Stomach (tissue), 9 donors: ENCODE measurements around the gene ESPNL. TPM values are rescaled to one million over a fixed set of nuclear protein-coding genes. Genes with fewer than 3 reads are reported as not detected.

Experiments used
- DNase-seq, 2 donors: peaks; one replicate each; pipeline versions ENCODE4 v3.0.0 to v3.0.0-alpha.2; 2013 to 2019
- H3K27ac ChIP-seq, 5 donors: fragments of 200-600 bp in 4 of 5; sonication (generic) in 4 of 5; one replicate each; pipeline ENCODE4 v1.5.1; 2013 to 2019; ENCODE audit warnings: mild to moderate bottlenecking in 1 of 5, moderate library complexity in 1 of 5
- H3K27me3 ChIP-seq, 3 donors: fragments of 200-600 bp; sonication (generic); one replicate each; pipeline ENCODE4 v1.5.1; 2017 to 2019; ENCODE audit warnings: mixed run types in 1 of 3
- H3K36me3 ChIP-seq, 4 donors: fragments of 200-600 bp; sonication (generic); 1 replicate in 3 of 4; 2 replicates in 1 of 4; pipeline ENCODE4 v1.5.1; 2016 to 2019
- H3K4me1 ChIP-seq, 4 donors: fragments of 200-600 bp; sonication (generic); one replicate each; pipeline ENCODE4 v1.5.1; 2016 to 2019
- H3K4me3 ChIP-seq, 4 donors: fragments of 200-600 bp; sonication (generic) in 3 of 4; one replicate each; pipeline ENCODE4 v1.5.1; 2016 to 2019; ENCODE audit warnings: mild to moderate bottlenecking in 1 of 4
- H3K9me3 ChIP-seq, 4 donors: fragments of 200-600 bp; sonication (generic); one replicate each; pipeline ENCODE4 v1.5.1; 2016 to 2019
- EP300 ChIP-seq: sonication (generic); formaldehyde crosslinking; IDR thresholded peaks from one replicate; pipeline ENCODE4 v1.6.1; 2017; ENCODE audit warnings: antibody characterized with exemption
- POLR2A ChIP-seq, 4 donors: fragments of 450-650 bp; IDR thresholded peaks; one replicate each; pipeline ENCODE4 v1.6.1; 2016; ENCODE audit warnings: antibody characterized with exemption in 4 of 4, control low read depth in 2 of 4, mild to moderate bottlenecking in 1 of 4, moderate library complexity in 1 of 4
- POLR2AphosphoS5 ChIP-seq, 3 donors: sonication (generic); formaldehyde crosslinking; IDR thresholded peaks; one replicate each; pipeline ENCODE4 v1.6.1; 2016; ENCODE audit warnings: antibody characterized with exemption in 3 of 3
- WGBS, 5 donors: extraction: QIAGEN DNeasy Blood & Tissue Kit in 3 of 5; methylation state at CpG; one replicate each; pipeline versions ENCODE4 v1.1.5 to v1.1.7; 2013 to 2018; 5-methylcytosine and 5-hydroxymethylcytosine counted together
- intact Hi-C: fragments of 100-400 bp; cut with DNase I; formaldehyde crosslinking; loops from one replicate; pipeline ENCODE4 v1.15.1; 2023; ENCODE audit warnings: low total_unique reads
- polyA plus RNA-seq, 3 donors: library from polyadenylated mRNA; stranded (reverse); fragments of 200-250 nt; gene quantifications; one replicate each; pipeline ENCODE4 v1.2.3, GENCODE V29; 2013
- total RNA-seq, 5 donors: library from RNA; depleted of rRNA; stranded (reverse); fragments of >200 nt; gene quantifications; one replicate each; pipeline versions ENCODE4 v1.1.0 to v1.2.3, GENCODE V29; 2014 to 2016
- TF ChIP-seq, protein P1 (sequence below), 7 experiments: fragments of 450-650 bp in 4 of 7; fragments of 200-600 bp in 3 of 7; sonication (generic) in 3 of 7; IDR thresholded peaks; one replicate each; pipeline ENCODE4 v1.5.1; 2016 to 2019; ENCODE audit warnings: antibody characterized with exemption in 7 of 7, control low read depth in 2 of 7, mild to moderate bottlenecking in 1 of 7
- donor health status: healthy with polysubstance abuse.
- donor health status: Bipolar disorder and iron deficiency.
- donor health status: healthy.

The ESPNL gene
- total and polyA plus RNA-seq, 8 donors, result 0.05 to 1.3 (median 0.31) TPM; not detected in 3

- intact Hi-C loops, result no loop called here
- peaks cover 8 to 33% (median 22%) of the 10 kb centered on the region in 4 donors for H3K4me1 ChIP-seq
- no peak overlapping the region for H3K4me3 ChIP-seq
- no peaks in the 10 kb centered on the region for H3K9me3 ChIP-seq
- peak overlapping the region in 1 of 5 donors; percentile 39 for H3K27ac ChIP-seq
- no peaks in the 10 kb centered on the region for H3K36me3 ChIP-seq
- peak in 1 of 2 donors; percentile 40 for DNase-seq
- no peaks in the 10 kb centered on the region for H3K27me3 ChIP-seq
- TF ChIP-seq, protein P1, sequence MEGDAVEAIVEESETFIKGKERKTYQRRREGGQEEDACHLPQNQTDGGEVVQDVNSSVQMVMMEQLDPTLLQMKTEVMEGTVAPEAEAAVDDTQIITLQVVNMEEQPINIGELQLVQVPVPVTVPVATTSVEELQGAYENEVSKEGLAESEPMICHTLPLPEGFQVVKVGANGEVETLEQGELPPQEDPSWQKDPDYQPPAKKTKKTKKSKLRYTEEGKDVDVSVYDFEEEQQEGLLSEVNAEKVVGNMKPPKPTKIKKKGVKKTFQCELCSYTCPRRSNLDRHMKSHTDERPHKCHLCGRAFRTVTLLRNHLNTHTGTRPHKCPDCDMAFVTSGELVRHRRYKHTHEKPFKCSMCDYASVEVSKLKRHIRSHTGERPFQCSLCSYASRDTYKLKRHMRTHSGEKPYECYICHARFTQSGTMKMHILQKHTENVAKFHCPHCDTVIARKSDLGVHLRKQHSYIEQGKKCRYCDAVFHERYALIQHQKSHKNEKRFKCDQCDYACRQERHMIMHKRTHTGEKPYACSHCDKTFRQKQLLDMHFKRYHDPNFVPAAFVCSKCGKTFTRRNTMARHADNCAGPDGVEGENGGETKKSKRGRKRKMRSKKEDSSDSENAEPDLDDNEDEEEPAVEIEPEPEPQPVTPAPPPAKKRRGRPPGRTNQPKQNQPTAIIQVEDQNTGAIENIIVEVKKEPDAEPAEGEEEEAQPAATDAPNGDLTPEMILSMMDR (IDR thresholded peaks at IDR 0.05), result no peak
- TF ChIP-seq POLR2AphosphoS5 (IDR thresholded peaks at IDR 0.05), result no peak
- no peak for TF ChIP-seq POLR2A (IDR thresholded peaks at IDR 0.05)
- no peak for TF ChIP-seq EP300
- 59 to 74% (median 68%) methylated on average over 5 to 12 of the region's 12 CpGs for WGBS, 5 donors
Measured at GRCh38 chr2:238145851-238146250, 45.7 kb downstream of the ESPNL start.

- DNase-seq, result no peak
- WGBS, 5 donors, result 86 to 94% (median 89%) methylated on average over 10 to 13 of the region's 13 CpGs
- intact Hi-C loops, result no loop called here
Measured at GRCh38 chr2:238146884-238147544, 46.9 kb downstream of the ESPNL start.

GRCh38 chr2:238148981-238149380 is 48.8 kb downstream of the ESPNL start:
- Histone ChIP-seq H3K9me3 (no peaks in the 10 kb centered on the region), H3K4me3 (no peak overlapping the region), H3K36me3 (no peaks in the 10 kb centered on the region), H3K27ac (no peak overlapping the region), H3K27me3 (no peaks in the 10 kb centered on the region), H3K4me1 (peaks cover 0 to 3% (median 1%) of the 10 kb centered on the region in 4 donors)
- 91 to 100% (median 94%) methylated on average over 2 to 15 of the region's 15 CpGs for WGBS, 5 donors
- no peak for DNase-seq
- intact Hi-C loops, result no loop called here
- TF ChIP-seq EP300, result no peak
- TF ChIP-seq, protein P1 (IDR thresholded peaks at IDR 0.05), result no peak
- no peak for TF ChIP-seq POLR2AphosphoS5 (IDR thresholded peaks at IDR 0.05)
- TF ChIP-seq POLR2A (IDR thresholded peaks at IDR 0.05), result no peak

More at GRCh38 chr2:238146884-238147544, 46.9 kb downstream of the ESPNL start:
- Histone ChIP-seq H3K27ac (no peak overlapping the region), H3K4me1 (peaks cover 0 to 22% (median 14%) of the 10 kb centered on the region in 4 donors), H3K36me3 (no peaks in the 10 kb centered on the region), H3K27me3 (no peaks in the 10 kb centered on the region), H3K4me3 (no peak overlapping the region), H3K9me3 (no peaks in the 10 kb centered on the region)
- TF ChIP-seq POLR2AphosphoS5 (IDR thresholded peaks at IDR 0.05) (no peak), EP300 (no peak), POLR2A (IDR thresholded peaks at IDR 0.05) (no peak)
- TF ChIP-seq, protein P1 (IDR thresholded peaks at IDR 0.05), result no peak

DNA sequence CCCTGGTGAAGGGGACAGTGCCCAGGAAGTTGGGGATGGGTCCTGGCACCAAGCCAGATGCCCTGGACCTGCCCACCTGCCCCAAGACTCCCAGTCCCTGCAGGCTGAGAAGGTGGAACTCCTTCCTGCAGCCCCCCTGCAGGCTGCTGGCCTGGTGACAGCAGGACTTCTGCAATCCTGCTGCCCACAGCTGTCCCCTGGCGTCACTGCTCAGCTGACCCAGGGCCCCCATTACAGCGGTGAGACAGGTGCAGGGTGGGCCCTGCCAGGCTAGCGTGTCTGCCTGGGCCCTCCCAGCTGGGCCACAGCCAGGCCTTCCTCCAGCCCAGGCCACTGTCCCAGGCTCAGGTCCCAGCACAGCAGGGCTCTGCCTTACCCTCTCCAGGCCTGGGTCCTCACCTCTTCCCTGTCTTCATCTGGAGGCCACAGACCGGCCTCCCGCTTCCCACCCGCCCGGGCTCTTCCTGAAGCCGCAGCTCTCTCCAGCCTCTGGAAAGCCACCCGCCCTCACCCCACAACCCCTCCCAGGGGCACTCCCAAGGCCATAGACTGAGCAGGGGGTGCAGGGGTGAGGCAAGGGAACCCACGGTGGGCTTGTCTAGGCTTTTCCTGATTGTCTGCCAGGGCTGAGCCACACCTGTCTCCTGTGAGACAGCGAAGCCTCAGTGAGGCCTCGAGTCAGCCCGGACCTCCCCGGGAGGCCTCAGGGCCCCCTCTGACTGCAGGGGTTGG is 49.9 kb downstream of the ESPNL start:
- TF ChIP-seq POLR2A (IDR thresholded peaks at IDR 0.05) (no peak), EP300 (no peak), POLR2AphosphoS5 (IDR thresholded peaks at IDR 0.05) (no peak)
- TF ChIP-seq, protein P1 (IDR thresholded peaks at IDR 0.05), result no peak
- WGBS, 5 donors, result 74 to 92% (median 83%) methylated on average over 13 to 14 of the region's 14 CpGs
- Histone ChIP-seq H3K9me3 (no peaks in the 10 kb centered on the region), H3K4me1 (no peaks in the 10 kb centered on the region), H3K27me3 (no peaks in the 10 kb centered on the region), H3K36me3 (no peaks in the 10 kb centered on the region), H3K4me3 (no peak overlapping the region), H3K27ac (no peak overlapping the region)
- intact Hi-C loops, result no loop called here
- DNase-seq, result no peak
